ENCODE measurements around the gene IFNAR1. TPM values are rescaled to one million over a fixed set of nuclear protein-coding genes. Genes with fewer than 3 reads are reported as not detected.
"Not testable (repeated sequence)": the region's sequence is repeated elsewhere in the genome, so short reads cannot be mapped to it uniquely, and the experiment has no call there.

Gene IFNAR1
- total and polyA plus RNA-seq, 2 experiments from 2014 or later, result 24.0 to 65.1 TPM

GRCh38 chr21:33362044-33362555 lies 37.3 kb downstream of the IFNAR1 start:
- TF ChIP-seq EZH2 (IDR thresholded peaks at IDR 0.05; ENCODE audit: insufficient read depth, poor library complexity, severe bottlenecking), result no peak
- TF ChIP-seq EZH2phosphoT487 (IDR thresholded peaks at IDR 0.05; ENCODE audit: insufficient read depth, low read depth), result no peak
- Histone ChIP-seq H3F3A (ENCODE audit: insufficient read depth) (peaks cover 23% of the 10 kb centered on the region), H3K36me3 (ENCODE audit: low read depth) (no peaks in the 10 kb centered on the region), H4K20me1 (ENCODE audit: insufficient read depth) (no peaks in the 10 kb centered on the region), H3K4me3 (peak overlapping the region; percentile 3; the same call in 1 of the 2 replicates), H3K79me2 (ENCODE audit: insufficient read depth) (no peaks in the 10 kb centered on the region), H3K27me3 (replicated peaks; ENCODE audit: insufficient read depth) (no peaks in the 10 kb centered on the region), H2AFZ (0 out of 2 replicates have a peak overlapping the region, but pooled peaks have one; percentile 3), H3K9me2 (ENCODE audit: insufficient read depth) (no peaks in the 10 kb centered on the region), H3K4me2 (ENCODE audit: unreplicated experiment) (peak overlapping the region; percentile 61), H3K27ac (no peak overlapping the region), H3K4me1 (ENCODE audit: insufficient read depth) (peaks cover 26% of the 10 kb centered on the region), H3K9me3 (ENCODE audit: low read depth) (no peaks in the 10 kb centered on the region), H3K9ac (no peak overlapping the region)
- no peak for DNase-seq
- WGBS, 2 experiments (ENCODE audit: low coverage in 1 of 2, low lambda C conversion rate in 2 of 2, missing lambda C conversion rate in 2 of 2), result 30 to 31% methylated on average over 12 of the region's 12 CpGs
- in situ Hi-C loops (cut with MboI), result loop anchor here (10.0 kb wide), 1 partner anchor 167 kb away; no protein-coding TSS in a partner anchor

- H3K27ac ChIP-seq; H3K9me2 ChIP-seq (ENCODE audit: insufficient read depth); H3K4me2 ChIP-seq (ENCODE audit: unreplicated experiment); DNase-seq; H3K4me3 ChIP-seq; H3K79me2 ChIP-seq (ENCODE audit: insufficient read depth); H3K36me3 ChIP-seq (ENCODE audit: low read depth); H3K9me3 ChIP-seq (ENCODE audit: low read depth); H4K20me1 ChIP-seq (ENCODE audit: insufficient read depth); H3K27me3 ChIP-seq (replicated peaks; ENCODE audit: insufficient read depth); H3K9ac ChIP-seq: not testable (repeated sequence)
- Histone ChIP-seq H3K4me1 (ENCODE audit: insufficient read depth) (peaks cover 26% of the 10 kb centered on the region), H3F3A (ENCODE audit: insufficient read depth) (peaks cover 20% of the 10 kb centered on the region), H2AFZ (peak overlapping the region; percentile 28; the same call in 1 of the 2 replicates)
- in situ Hi-C loops (cut with MboI), result loop anchor here (10.0 kb wide), 1 partner anchor 169 kb away; no protein-coding TSS in a partner anchor
- WGBS, 2 experiments (ENCODE audit: low coverage in 1 of 2, low lambda C conversion rate in 2 of 2, missing lambda C conversion rate in 2 of 2), result 74 to 77% methylated on average over 10 of the region's 10 CpGs
Measured at GRCh38 chr21:33363911-33364609, 39.3 kb downstream of the IFNAR1 start.

- in situ Hi-C loops (cut with MboI), result loop anchor here (10.0 kb wide), 1 partner anchor 170 kb away; no protein-coding TSS in a partner anchor
- no peak overlapping the region for H3K4me2 ChIP-seq (ENCODE audit: unreplicated experiment)
- H3K27ac ChIP-seq, result no peak overlapping the region
- H4K20me1 ChIP-seq (ENCODE audit: insufficient read depth), result no peaks in the 10 kb centered on the region
- H3K4me1 ChIP-seq (ENCODE audit: insufficient read depth), result peaks cover 22% of the 10 kb centered on the region
- no peaks in the 10 kb centered on the region for H3K9me3 ChIP-seq (ENCODE audit: low read depth)
- no peaks in the 10 kb centered on the region for H3K79me2 ChIP-seq (ENCODE audit: insufficient read depth)
- no peak for DNase-seq
- no peak overlapping the region for H3K4me3 ChIP-seq
- H3F3A ChIP-seq (ENCODE audit: insufficient read depth), result peaks cover 12% of the 10 kb centered on the region
- no peaks in the 10 kb centered on the region for H3K27me3 ChIP-seq (replicated peaks; ENCODE audit: insufficient read depth)
- no peaks in the 10 kb centered on the region for H3K9me2 ChIP-seq (ENCODE audit: insufficient read depth)
- TF ChIP-seq EZH2 (IDR thresholded peaks at IDR 0.05; ENCODE audit: insufficient read depth, poor library complexity, severe bottlenecking), result no peak
- no peak for TF ChIP-seq EZH2phosphoT487 (IDR thresholded peaks at IDR 0.05; ENCODE audit: insufficient read depth, low read depth)
- WGBS, 2 experiments (ENCODE audit: low coverage in 1 of 2, low lambda C conversion rate in 2 of 2, missing lambda C conversion rate in 2 of 2), result 95 to 96% methylated on average over 5 of the region's 5 CpGs
- H3K36me3 ChIP-seq (ENCODE audit: low read depth), result no peaks in the 10 kb centered on the region
- no peak overlapping the region for H3K9ac ChIP-seq
- H2AFZ ChIP-seq, result no peak overlapping the region
Measured at GRCh38 chr21:33364830-33365229, 40.1 kb downstream of the IFNAR1 start.

- in situ Hi-C loops (cut with MboI), result loop anchor here (10.0 kb wide), 1 partner anchor 173 kb away; no protein-coding TSS in a partner anchor
- Histone ChIP-seq H3K9ac (no peak overlapping the region), H3K27me3 (replicated peaks; ENCODE audit: insufficient read depth) (no peaks in the 10 kb centered on the region), H3K27ac (no peak overlapping the region), H3K36me3 (ENCODE audit: low read depth) (no peaks in the 10 kb centered on the region), H3K9me2 (ENCODE audit: insufficient read depth) (no peaks in the 10 kb centered on the region), H3F3A (ENCODE audit: insufficient read depth) (no peaks in the 10 kb centered on the region), H3K79me2 (ENCODE audit: insufficient read depth) (no peaks in the 10 kb centered on the region), H4K20me1 (ENCODE audit: insufficient read depth) (no peaks in the 10 kb centered on the region), H3K4me3 (no peak overlapping the region), H3K9me3 (ENCODE audit: low read depth) (no peaks in the 10 kb centered on the region), H3K4me1 (ENCODE audit: insufficient read depth) (no peaks in the 10 kb centered on the region), H2AFZ (no peak overlapping the region), H3K4me2 (ENCODE audit: unreplicated experiment) (no peak overlapping the region)
- no peak for DNase-seq
- WGBS, 2 experiments (ENCODE audit: low coverage in 1 of 2, low lambda C conversion rate in 2 of 2, missing lambda C conversion rate in 2 of 2), result 57 to 60% methylated on average over 6 to 7 of the region's 7 CpGs
- TF ChIP-seq EZH2 (IDR thresholded peaks at IDR 0.05; ENCODE audit: insufficient read depth, poor library complexity, severe bottlenecking), result no peak
- no peak for TF ChIP-seq EZH2phosphoT487 (IDR thresholded peaks at IDR 0.05; ENCODE audit: insufficient read depth, low read depth)
Measured at GRCh38 chr21:33367309-33367973, 42.7 kb downstream of the IFNAR1 start.
